IMR-90 (cell line): ENCODE data around the gene PRDM5. TPM values are rescaled to one million over a fixed set of nuclear protein-coding genes. Genes with fewer than 3 reads are reported as not detected.

ENCODE experiments used
- ATAC-seq: fragments of 200-7000 bp; cut with Tn5 transposase; 2 replicates; pipeline ENCODE4 v1.9.1; 2020; ENCODE audit warnings: low read depth, mild to moderate bottlenecking, moderate library complexity
- BruUV-seq: library from RNA; stranded (reverse); fragments of 400-500 nt; replicated peaks from 2 replicates; lab custom pipeline; 2021; lab: Mats Ljungman, UMichigan
- CTCF ChIA-PET: fragments of 300-600 bp; formaldehyde crosslinking; extraction: SDS; loops from one replicate; lab custom pipeline; 2021; ENCODE audit warnings: antibody characterized with exemption; lab: Yijun Ruan, JAX
- POLR2A ChIA-PET: fragments of 300-600 bp; sonication (Branson Sonifier 250); formaldehyde crosslinking; loops from one replicate; lab custom pipeline; 2022; ENCODE audit warnings: antibody characterized with exemption; ENCODE audit not compliant: unreplicated experiment; lab: Charles Lee
- DNase-seq: peaks from one replicate; pipeline ENCODE4 v3.0.0; 2013
- H2AFZ ChIP-seq: replicated peaks from 2 replicates; pipeline ENCODE3; 2013; ENCODE audit warnings: low read length, mild to moderate bottlenecking; ENCODE audit not compliant: poor library complexity
- H2AK5ac ChIP-seq: 2 replicates; pipeline ENCODE4 v1.6.1; 2013; ENCODE audit warnings: low read depth, low read length, inconsistent platforms
- H2AK9ac ChIP-seq: replicated peaks from 2 replicates; pipeline ENCODE3; 2013; ENCODE audit warnings: mild to moderate bottlenecking, low read depth, low read length, moderate library complexity; ENCODE audit not compliant: poor library complexity
- H2BK120ac ChIP-seq: 2 replicates; pipeline ENCODE4 v1.6.1; 2013; ENCODE audit warnings: low read depth, low read length, inconsistent platforms
- H2BK15ac ChIP-seq: 3 replicates; pipeline ENCODE4 v1.6.1; 2013; ENCODE audit warnings: low read depth, low read length, inconsistent platforms
- H2BK20ac ChIP-seq: 2 replicates; pipeline ENCODE4 v1.6.1; 2013; ENCODE audit warnings: low read depth, mild to moderate bottlenecking, inconsistent platforms, low read length, moderate library complexity
- H2BK5ac ChIP-seq: 2 replicates; pipeline ENCODE4 v1.6.1; 2013; ENCODE audit warnings: mild to moderate bottlenecking, low read depth, low read length, inconsistent platforms; ENCODE audit not compliant: poor library complexity, severe bottlenecking
- H3K14ac ChIP-seq: replicated peaks from 2 replicates; pipeline ENCODE4 v1.6.1; 2013; ENCODE audit warnings: low read depth, low read length, inconsistent platforms
- H3K18ac ChIP-seq: 2 replicates; pipeline ENCODE4 v1.6.1; 2013; ENCODE audit warnings: low read depth, low read length, control low read depth
- H3K23ac ChIP-seq: 2 replicates; pipeline ENCODE4 v1.6.1; 2013; ENCODE audit warnings: low read depth, low read length, inconsistent platforms
- H3K27ac ChIP-seq: 2 replicates; pipeline ENCODE4 v1.5.1; 2013; ENCODE audit warnings: mild to moderate bottlenecking, control low read depth, low read length; ENCODE audit not compliant: insufficient read depth
- H3K27me3 ChIP-seq: 2 replicates; pipeline ENCODE4 v1.6.1; 2013; ENCODE audit warnings: low read length; ENCODE audit not compliant: control insufficient read depth, insufficient read depth
- H3K36me3 ChIP-seq: 2 replicates; pipeline ENCODE4 v1.6.1; 2013; ENCODE audit warnings: low read length, mixed read lengths; ENCODE audit not compliant: control insufficient read depth, insufficient read depth
- H3K4ac ChIP-seq: 2 replicates; pipeline ENCODE4 v1.6.1; 2013; ENCODE audit warnings: low read depth, low read length, inconsistent platforms
- H3K4me1 ChIP-seq: 2 replicates; pipeline ENCODE4 v1.6.1; 2013; ENCODE audit warnings: low read length, mixed read lengths; ENCODE audit not compliant: control insufficient read depth, insufficient read depth
- H3K4me2 ChIP-seq: 2 replicates; pipeline ENCODE4 v1.6.1; 2013; ENCODE audit warnings: low read depth, mild to moderate bottlenecking, control low read depth, low read length, moderate library complexity
- H3K4me3 ChIP-seq: 2 replicates; pipeline ENCODE4 v1.5.1; 2013; ENCODE audit warnings: low read depth, mild to moderate bottlenecking, control low read depth, low read length, moderate library complexity; ENCODE audit not compliant: insufficient read depth
- H3K56ac ChIP-seq: 2 replicates; pipeline ENCODE4 v1.6.1; 2013; ENCODE audit warnings: low read length, inconsistent platforms; ENCODE audit not compliant: insufficient read depth; ENCODE audit errors: extremely low read depth
- H3K79me1 ChIP-seq, 2 experiments: 2 replicates each; pipeline ENCODE4 v1.6.1; 2013; ENCODE audit warnings: low read length in 2 of 2, inconsistent platforms in 1 of 2, low read depth in 1 of 2
- H3K9ac ChIP-seq: 2 replicates; pipeline ENCODE4 v1.6.1; 2013; ENCODE audit warnings: low read depth, low read length, control low read depth
- H3K9me1 ChIP-seq: 2 replicates; pipeline ENCODE4 v1.6.1; 2013; ENCODE audit warnings: low read length, inconsistent platforms; ENCODE audit not compliant: insufficient read depth
- H3K9me3 ChIP-seq: 2 replicates; pipeline ENCODE4 v1.6.1; 2013; ENCODE audit warnings: low read length; ENCODE audit not compliant: control insufficient read depth, insufficient read depth
- H4K20me1 ChIP-seq: 2 replicates; pipeline ENCODE4 v1.6.1; 2013; ENCODE audit warnings: low read length, inconsistent platforms; ENCODE audit not compliant: insufficient read depth
- H4K5ac ChIP-seq: 2 replicates; pipeline ENCODE4 v1.6.1; 2013; ENCODE audit warnings: mild to moderate bottlenecking, low read depth, low read length, control low read depth
- H4K8ac ChIP-seq, 2 experiments: 2 replicates each; pipeline ENCODE4 v1.6.1; 2013; ENCODE audit warnings: low read depth in 2 of 2, low read length in 2 of 2, control low read depth in 1 of 2, inconsistent platforms in 1 of 2
- H4K91ac ChIP-seq: 2 replicates; pipeline ENCODE4 v1.6.1; 2013; ENCODE audit warnings: low read depth, low read length, inconsistent platforms; ENCODE audit not compliant: insufficient read depth
- BHLHE40 ChIP-seq: fragments of 150-350 bp; IDR thresholded peaks from 2 replicates; pipeline ENCODE4 v1.6.1; 2016; ENCODE audit warnings: mild to moderate bottlenecking, low read depth, low read length
- CEBPB ChIP-seq: IDR thresholded peaks from 2 replicates; pipeline ENCODE4 v1.6.1; 2012; ENCODE audit warnings: low read depth, low read length, improper control_type of control experiment
- CHD1 ChIP-seq: IDR thresholded peaks from 2 replicates; pipeline ENCODE4 v1.6.1; 2012; ENCODE audit warnings: low read depth, low read length, improper control_type of control experiment
- CTCF ChIP-seq: conservative IDR thresholded peaks from 2 replicates; pipeline ENCODE4 v1.5.1; 2012; ENCODE audit warnings: mild to moderate bottlenecking, low read depth, low read length, improper control_type of control experiment
- ELK1 ChIP-seq: fragments of 150-350 bp; IDR thresholded peaks from 2 replicates; pipeline ENCODE4 v1.6.1; 2016; ENCODE audit warnings: low read depth, mild to moderate bottlenecking, low read length, moderate library complexity, borderline replicate concordance
- FOS ChIP-seq: fragments of 150-350 bp; IDR thresholded peaks from 2 replicates; pipeline ENCODE4 v1.6.1; 2016; ENCODE audit warnings: low read depth, low read length
- MAFK ChIP-seq: IDR thresholded peaks from 2 replicates; pipeline ENCODE4 v1.6.1; 2012; ENCODE audit warnings: low read depth, low read length, improper control_type of control experiment
- MAZ ChIP-seq: IDR thresholded peaks from 2 replicates; pipeline ENCODE4 v1.6.1; 2012; ENCODE audit warnings: low read depth, mild to moderate bottlenecking, low read length, improper control_type of control experiment, moderate library complexity, borderline replicate concordance
- MXI1 ChIP-seq: IDR thresholded peaks from 2 replicates; pipeline ENCODE4 v1.6.1; 2012; ENCODE audit warnings: low read depth, mild to moderate bottlenecking, low read length, moderate library complexity, borderline replicate concordance
- NFE2L2 ChIP-seq: fragments of 150-350 bp; IDR thresholded peaks from 2 replicates; pipeline ENCODE4 v1.6.1; 2016; ENCODE audit warnings: low read depth, mild to moderate bottlenecking, low read length
- POLR2A ChIP-seq: IDR thresholded peaks from 2 replicates; pipeline ENCODE4 v1.6.1; 2012; ENCODE audit warnings: mild to moderate bottlenecking, low read depth, low read length
- RAD21 ChIP-seq: IDR thresholded peaks from 2 replicates; pipeline ENCODE4 v1.6.1; 2012; ENCODE audit warnings: low read length, improper control_type of control experiment
- RCOR1 ChIP-seq: IDR thresholded peaks from 2 replicates; pipeline ENCODE4 v1.6.1; 2012; ENCODE audit warnings: mild to moderate bottlenecking, low read length, improper control_type of control experiment; ENCODE audit not compliant: insufficient replicate concordance
- RFX5 ChIP-seq: IDR thresholded peaks from 2 replicates; pipeline ENCODE4 v1.8.0; 2012; ENCODE audit warnings: low read depth, mild to moderate bottlenecking, low read length, moderate library complexity
- SMC3 ChIP-seq: fragments of 150-350 bp; IDR thresholded peaks from 2 replicates; pipeline ENCODE4 v1.6.1; 2016; ENCODE audit warnings: low read depth, mild to moderate bottlenecking, antibody characterized with exemption, low read length, moderate library complexity
- WGBS, 2 experiments: methylation state at CpG; one replicate each; pipeline versions ENCODE4 v1.1.5 to v1.1.7; 2013; ENCODE audit warnings: missing lambda C conversion rate in 2 of 2; ENCODE audit not compliant: insufficient read length in 1 of 2; ENCODE audit errors: extremely low coverage in 2 of 2; 5-methylcytosine and 5-hydroxymethylcytosine counted together
- dilution Hi-C: fragments of 300-500 bp; cut with HindIII; formaldehyde crosslinking; loops from one replicate; pipeline ENCODE4 v1.14.3; 2018; ENCODE audit warnings: low sequenced_read_pairs; ENCODE audit not compliant: unreplicated experiment
- in situ Hi-C: fragments of 300-500 bp; cut with MboI; formaldehyde crosslinking; loops from 3 replicates; pipeline ENCODE4 v1.14.3; 2019; ENCODE audit warnings: low sequenced_read_pairs, inconsistent platforms, mixed read lengths
- intact Hi-C: fragments of 100-400 bp; cut with micrococcal nuclease; formaldehyde crosslinking; loops from 2 replicates; pipeline ENCODE4 v1.10.0; 2022
- polyA plus RNA-seq, 3 experiments: library from polyadenylated mRNA; depleted of rRNA; stranded (reverse); fragments of >200 nt; gene quantifications; 2 replicates each; pipeline ENCODE4 v1.2.3, GENCODE V29; 2012; ENCODE audit warnings: low replicate concordance in 1 of 3
- total RNA-seq: library from RNA; depleted of rRNA; stranded (reverse); fragments of >200 nt; gene quantifications from 2 replicates; pipeline ENCODE4 v1.2.3, GENCODE V29; 2012
- TF ChIP-seq, protein P1 (sequence below): fragments of 150-350 bp; IDR thresholded peaks from 2 replicates; pipeline ENCODE4 v1.6.1; 2017; ENCODE audit warnings: mild to moderate bottlenecking, antibody characterized with exemption, low read length, low read depth

PRDM5 gene
- total and polyA plus RNA-seq, 2 of the 4 experiments (the other 2 are of a cell fraction) = 4.1 to 10.8 TPM

DNA sequence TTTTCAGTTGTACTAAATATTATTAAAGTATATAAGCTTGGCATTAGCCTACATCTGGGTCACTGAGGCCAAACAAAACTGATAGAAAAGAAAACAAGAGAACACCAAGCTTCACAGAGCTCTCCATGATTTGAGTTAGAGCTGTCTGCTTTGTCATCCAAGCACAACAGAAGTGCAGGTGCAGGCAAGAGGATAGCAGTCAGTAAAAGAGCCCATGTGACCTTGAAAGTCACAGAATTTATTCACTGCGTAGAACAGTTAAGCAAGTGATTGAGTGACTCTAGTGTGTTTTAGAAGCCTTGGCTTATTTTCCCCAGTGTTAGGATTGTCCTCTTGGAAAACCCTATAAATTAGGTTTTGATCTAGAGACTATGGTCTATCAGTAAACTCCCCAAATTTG, 49.4 kb upstream of the PRDM5 start:
- no peak for TF ChIP-seq SMC3
- no peak for TF ChIP-seq RCOR1
- no peak for TF ChIP-seq RFX5
- TF ChIP-seq CTCF = no peak
- no peak for TF ChIP-seq RAD21
- no peak for TF ChIP-seq MAFK
- no peak for TF ChIP-seq CHD1
- no peak for TF ChIP-seq BHLHE40
- no peak for TF ChIP-seq POLR2A
- TF ChIP-seq CEBPB = no peak
- no peak for TF ChIP-seq FOS
- TF ChIP-seq, protein P1, sequence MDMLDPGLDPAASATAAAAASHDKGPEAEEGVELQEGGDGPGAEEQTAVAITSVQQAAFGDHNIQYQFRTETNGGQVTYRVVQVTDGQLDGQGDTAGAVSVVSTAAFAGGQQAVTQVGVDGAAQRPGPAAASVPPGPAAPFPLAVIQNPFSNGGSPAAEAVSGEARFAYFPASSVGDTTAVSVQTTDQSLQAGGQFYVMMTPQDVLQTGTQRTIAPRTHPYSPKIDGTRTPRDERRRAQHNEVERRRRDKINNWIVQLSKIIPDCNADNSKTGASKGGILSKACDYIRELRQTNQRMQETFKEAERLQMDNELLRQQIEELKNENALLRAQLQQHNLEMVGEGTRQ = no peak
- TF ChIP-seq MXI1 = no peak
- no peak for TF ChIP-seq ELK1
- TF ChIP-seq MAZ = no peak
- TF ChIP-seq NFE2L2 = no peak
- BruUV-seq = no TSS peak
- H3K4me3 ChIP-seq = no peak overlapping the region
- H3K27me3 ChIP-seq = no peaks in the 10 kb centered on the region
- intact Hi-C loops = no loop called here
- no peak overlapping the region for H2BK5ac ChIP-seq
- H3K27ac ChIP-seq = no peak overlapping the region
- DNase-seq (no peak), ATAC-seq (no peak)
- no peak overlapping the region for H4K8ac ChIP-seq
- no peak overlapping the region for H3K4me2 ChIP-seq
- no peak overlapping the region for H2BK20ac ChIP-seq
- H3K9me1 ChIP-seq = no peaks in the 10 kb centered on the region
- H2BK15ac ChIP-seq = no peak overlapping the region
- H3K9ac ChIP-seq = no peak overlapping the region
- no peak overlapping the region for H3K18ac ChIP-seq
- H3K36me3 ChIP-seq = no peaks in the 10 kb centered on the region
- no peak overlapping the region for H3K23ac ChIP-seq
- H3K4me1 ChIP-seq = no peaks in the 10 kb centered on the region
- no CpG with 5 or more reads among the region's 1 CpG for WGBS, 2 experiments
- no peak overlapping the region for H4K91ac ChIP-seq
- no peak overlapping the region for H2AK5ac ChIP-seq
- H3K4ac ChIP-seq = no peak overlapping the region
- no peaks in the 10 kb centered on the region for H3K79me1 ChIP-seq
- POLR2A ChIA-PET = no interaction called here
- no peak overlapping the region for H2AFZ ChIP-seq
- no peaks in the 10 kb centered on the region for H3K9me3 ChIP-seq
- H2AK9ac ChIP-seq = no peak overlapping the region
- CTCF ChIA-PET = no interaction called here
- no peak overlapping the region for H3K14ac ChIP-seq
- no peak overlapping the region for H3K56ac ChIP-seq
- no peak overlapping the region for H2BK120ac ChIP-seq
- no peaks in the 10 kb centered on the region for H4K20me1 ChIP-seq
- no peak overlapping the region for H4K5ac ChIP-seq
- in situ Hi-C loops = no loop called here
- dilution Hi-C loops = no loop called here
